HepG2 (cell line): ENCODE results near the gene NIFK. TPM values are rescaled to one million over a fixed set of nuclear protein-coding genes. Genes with fewer than 3 reads are reported as not detected.

Experiments used
- ATF1 ChIP-seq: IDR thresholded peaks from 2 replicates; pipeline ENCODE4 v1.6.1; 2016; ENCODE audit warnings: mild to moderate bottlenecking, control low read depth
- ATF7 ChIP-seq, 2 experiments: fragments of 450-650 bp in 1 of 2; sonication (generic) in 1 of 2; formaldehyde crosslinking in 1 of 2; IDR thresholded peaks; 2 replicates each; pipeline versions ENCODE4 v1.4.0 to v1.6.1; 2016 to 2020; ENCODE audit warnings: antibody characterized with exemption in 1 of 2, mild to moderate bottlenecking in 1 of 2, missing genetic modification reagents in 1 of 2
- FOXK2 ChIP-seq: fragments of 450-650 bp; IDR thresholded peaks from 2 replicates; pipeline ENCODE4 v1.6.1; 2016
- GATA4 ChIP-seq: sonication (generic); IDR thresholded peaks from 2 replicates; pipeline ENCODE4 v1.6.1; 2016; ENCODE audit warnings: antibody characterized with exemption, low read depth, borderline replicate concordance
- GLI4 ChIP-seq: sonication (generic); formaldehyde crosslinking; IDR thresholded peaks from 2 replicates; pipeline ENCODE4 v1.5.1; 2020; ENCODE audit warnings: missing genetic modification reagents, mild to moderate bottlenecking, moderate library complexity, borderline replicate concordance
- HNF1B ChIP-seq: sonication (generic); formaldehyde crosslinking; IDR thresholded peaks from 2 replicates; pipeline ENCODE4 v1.5.1; 2020; ENCODE audit warnings: mild to moderate bottlenecking, moderate library complexity, missing genetic modification reagents
- JDP2 ChIP-seq: sonication (generic); formaldehyde crosslinking; IDR thresholded peaks from 2 replicates; pipeline ENCODE4 v1.8.1; 2022; ENCODE audit warnings: missing genetic modification reagents, borderline replicate concordance
- KMT2B ChIP-seq: IDR thresholded peaks from 2 replicates; pipeline ENCODE4 v1.6.1; 2016; ENCODE audit warnings: missing genetic modification reagents, missing compliant biosample characterization
- LCORL ChIP-seq, 2 experiments: fragments of 450-650 bp in 1 of 2; sonication (generic) in 1 of 2; formaldehyde crosslinking in 1 of 2; IDR thresholded peaks; 2 replicates each; pipeline versions ENCODE4 v1.5.0 to v1.6.1; 2017 to 2020; ENCODE audit warnings: antibody characterized with exemption in 1 of 2, missing genetic modification reagents in 1 of 2
- MATR3 ChIP-seq: sonication (generic); formaldehyde crosslinking; IDR thresholded peaks from 2 replicates; pipeline ENCODE4 v1.4.0; 2020; ENCODE audit warnings: missing genetic modification reagents
- MEIS1 ChIP-seq: sonication (generic); formaldehyde crosslinking; IDR thresholded peaks from 2 replicates; pipeline ENCODE4 v1.9.0; 2021; ENCODE audit warnings: mild to moderate bottlenecking, missing genetic modification reagents, moderate library complexity, borderline replicate concordance
- MTA3 ChIP-seq: sonication (generic); formaldehyde crosslinking; IDR thresholded peaks from 2 replicates; pipeline ENCODE4 v1.4.0; 2020; ENCODE audit warnings: missing genetic modification reagents
- NONO ChIP-seq, 2 experiments: fragments of 450-650 bp in 1 of 2; sonication (generic) in 1 of 2; formaldehyde crosslinking in 1 of 2; IDR thresholded peaks in 1 of 2; conservative IDR thresholded peaks in 1 of 2; 2 replicates each; pipeline versions ENCODE4 v1.6.1 to v1.8.0; 2017 to 2022; ENCODE audit warnings: mild to moderate bottlenecking in 1 of 2, missing genetic modification reagents in 1 of 2, moderate library complexity in 1 of 2
- NR2C2 ChIP-seq: sonication (generic); formaldehyde crosslinking; IDR thresholded peaks from 2 replicates; pipeline ENCODE4 v1.4.0; 2020; ENCODE audit warnings: missing genetic modification reagents, mild to moderate bottlenecking, moderate library complexity, borderline replicate concordance
- SMAD1 ChIP-seq: sonication (generic); formaldehyde crosslinking; IDR thresholded peaks from 2 replicates; pipeline ENCODE4 v1.4.0; 2020; ENCODE audit warnings: missing genetic modification reagents, low read depth, mild to moderate bottlenecking, borderline replicate concordance
- TCF12 ChIP-seq, 2 experiments: fragments of 450-650 bp in 1 of 2; sonication (generic) in 1 of 2; formaldehyde crosslinking in 1 of 2; IDR thresholded peaks; 2 replicates each; pipeline versions ENCODE4 v1.6.1 to v1.8.0; 2017 to 2022; ENCODE audit warnings: antibody characterized with exemption in 1 of 2, mild to moderate bottlenecking in 1 of 2, missing genetic modification reagents in 1 of 2, moderate library complexity in 1 of 2
- TCF7 ChIP-seq: sonication (generic); IDR thresholded peaks from 2 replicates; pipeline ENCODE4 v1.6.1; 2016; ENCODE audit warnings: antibody characterized with exemption, low read depth
- U2AF2 ChIP-seq: fragments of 200-400 bp; formaldehyde crosslinking; IDR thresholded peaks from 2 replicates; pipeline ENCODE4 v1.6.1; 2017; ENCODE audit warnings: low read depth, mild to moderate bottlenecking, low read length
- ZFP36L1 ChIP-seq: sonication (generic); formaldehyde crosslinking; IDR thresholded peaks from 2 replicates; pipeline ENCODE4 v1.8.0; 2022; ENCODE audit warnings: mild to moderate bottlenecking, missing genetic modification reagents, moderate library complexity
- ZHX1 ChIP-seq: sonication (generic); formaldehyde crosslinking; IDR thresholded peaks from 2 replicates; pipeline ENCODE4 v1.8.1; 2022; ENCODE audit warnings: low read depth, mild to moderate bottlenecking, missing genetic modification reagents
- ZNF253 ChIP-seq: sonication (generic); formaldehyde crosslinking; IDR thresholded peaks from 2 replicates; pipeline ENCODE4 v1.8.0; 2022; ENCODE audit warnings: mild to moderate bottlenecking, missing genetic modification reagents, borderline replicate concordance
- ZNF343 ChIP-seq: sonication (generic); formaldehyde crosslinking; IDR thresholded peaks from 2 replicates; pipeline ENCODE4 v1.4.0; 2020; ENCODE audit warnings: mild to moderate bottlenecking, missing genetic modification reagents
- ZNF543 ChIP-seq: sonication (generic); formaldehyde crosslinking; IDR thresholded peaks from 2 replicates; pipeline ENCODE4 v1.4.0; 2020; ENCODE audit warnings: mild to moderate bottlenecking, missing genetic modification reagents
- ZNF589 ChIP-seq: sonication (generic); formaldehyde crosslinking; conservative IDR thresholded peaks from 2 replicates; pipeline ENCODE4 v1.8.0; 2022; ENCODE audit warnings: mild to moderate bottlenecking, moderate library complexity, missing genetic modification reagents
- ZNF883 ChIP-seq: sonication (generic); formaldehyde crosslinking; IDR thresholded peaks from 2 replicates; pipeline ENCODE4 v1.5.1; 2020; ENCODE audit warnings: mild to moderate bottlenecking, missing genetic modification reagents; ENCODE audit errors: not compliant biosample characterization
- polyA plus RNA-seq, 8 experiments: library from polyadenylated mRNA; depleted of rRNA in 3 of 8; stranded (reverse) in 7 of 8; unstranded in 1 of 8; fragments of >200 nt; fragmentation: Illumina TruSeq in 4 of 8; extraction: Trizol in 4 of 8; gene quantifications; 2 replicates each; pipeline versions ENCODE4 v1.2.1 to v1.2.3, GENCODE V29; 2011 to 2016; ENCODE audit warnings: low read depth in 4 of 8, missing spikeins in 1 of 8, mixed read lengths in 1 of 8; ENCODE audit not compliant: insufficient read depth in 1 of 8
- total RNA-seq, 5 experiments: library from RNA; depleted of rRNA; stranded (reverse); fragments of >200 nt; fragmentation: Illumina TruSeq; extraction: Trizol; gene quantifications; 2 replicates each; pipeline ENCODE4 v1.2.3, GENCODE V29; 2016; ENCODE audit warnings: low read depth in 1 of 5

The NIFK gene
- total and polyA plus RNA-seq, 2 of the 13 experiments (the other 11 are each of a cell fraction or from before 2014, with no cell fraction given): 19.6 to 105 TPM

- TF ChIP-seq ZNF883 (CRISPR knock-in tag) (peak; percentile 51), ZNF543 (CRISPR knock-in tag) (0 out of 2 replicates have a peak, but pooled peaks have one; percentile 48), GATA4 (no peak), NR2C2 (CRISPR knock-in tag) (peak; percentile 67), SMAD1 (CRISPR knock-in tag) (peak; percentile 88; the same call in 1 of the 2 replicates), MATR3 (CRISPR knock-in tag) (no peak), FOXK2 (no peak), MTA3 (CRISPR knock-in tag) (no peak), ZNF343 (CRISPR knock-in tag) (no peak), U2AF2 (no peak), JDP2 (CRISPR knock-in tag) (no peak), ATF1 (CRISPR knock-in tag) (0 out of 2 replicates have a peak, but pooled peaks have one; percentile 1), ZNF589 (no peak; the same call in none of the 2 replicates), GLI4 (CRISPR knock-in tag) (peak; percentile 57; the same call in 1 of the 2 replicates), ATF7 (IDR thresholded peaks at IDR 0.05) (no peak), ATF7 (CRISPR knock-in tag; IDR thresholded peaks at IDR 0.05) (peak; percentile 18; the same call in 1 of the 2 replicates), HNF1B (peak; percentile 94), ZNF253 (CRISPR knock-in tag) (0 out of 2 replicates have a peak, but pooled peaks have one; percentile 48), ZFP36L1 (CRISPR knock-in tag) (peak; percentile 72; the same call in 1 of the 2 replicates), MEIS1 (peak; percentile 73), TCF12 (IDR thresholded peaks at IDR 0.05) (no peak), TCF12 (CRISPR knock-in tag; IDR thresholded peaks at IDR 0.05) (0 out of 2 replicates have a peak, but pooled peaks have one; percentile 53), TCF7 (no peak), LCORL (IDR thresholded peaks at IDR 0.05) (no peak), LCORL (CRISPR knock-in tag; IDR thresholded peaks at IDR 0.05) (peak; percentile 37), KMT2B (CRISPR knock-in tag) (peak; percentile 87), ZHX1 (CRISPR knock-in tag) (no peak), NONO (IDR thresholded peaks at IDR 0.05) (no peak), NONO (CRISPR knock-in tag; conservative IDR thresholded peaks at IDR 0.05) (peak; percentile 87)
Measured at GRCh38 chr2:121736462-121737336, at the start of gene NIFK (continued).
